Hepatocyte (in vitro differentiated cells): ENCODE results near the gene UQCC2.

ENCODE experiments used
- EZH2 ChIP-seq: fragments of 200-600 bp; sonication (generic); IDR thresholded peaks from 2 replicates; pipeline ENCODE4 v1.6.1; 2016; ENCODE audit warnings: antibody characterized with exemption, mild to moderate bottlenecking, borderline replicate concordance
- EZH2phosphoT487 ChIP-seq: fragments of 200-600 bp; sonication (generic); IDR thresholded peaks from one replicate; pipeline ENCODE4 v1.6.1; 2018; ENCODE audit warnings: antibody characterized with exemption, mild to moderate bottlenecking, low read depth, moderate library complexity; ENCODE audit not compliant: unreplicated experiment, severe bottlenecking

DNA sequence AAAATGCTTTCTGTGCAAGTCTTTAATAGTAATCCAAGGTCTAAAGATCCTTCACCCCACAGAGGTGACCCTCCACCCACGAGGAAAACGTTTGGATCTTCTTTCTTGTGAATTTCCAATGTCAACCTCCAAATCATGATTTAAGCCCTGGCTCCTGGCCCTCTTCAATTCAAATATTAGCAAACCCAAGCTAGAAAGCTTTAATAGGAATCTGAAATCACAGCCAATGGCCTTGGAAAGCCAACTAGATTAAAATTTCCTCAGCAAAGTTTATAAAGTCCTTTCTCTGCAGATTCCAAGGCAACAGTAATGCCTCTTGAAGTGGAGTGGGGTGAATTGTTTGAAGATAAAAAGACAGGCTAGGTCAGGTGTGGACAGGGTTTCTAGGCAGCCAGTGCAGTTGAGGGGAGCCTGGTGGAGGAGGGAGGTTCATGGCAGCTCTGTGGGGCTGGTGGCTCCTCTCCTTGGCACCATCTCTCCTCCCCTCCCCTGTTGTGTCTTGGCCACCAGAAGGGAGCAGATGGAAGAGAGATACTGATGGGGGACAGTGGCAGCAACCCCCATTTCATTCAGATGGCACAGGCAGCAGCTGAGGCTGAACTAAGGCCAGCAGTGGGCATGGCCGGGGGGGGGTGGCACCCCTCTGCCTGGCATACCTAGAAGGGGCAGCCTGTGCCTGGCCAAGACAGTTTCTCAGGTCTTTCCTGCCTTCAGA, 12.0 kb upstream of the UQCC2 start:
- no peak for TF ChIP-seq EZH2phosphoT487
- no peak for TF ChIP-seq EZH2
